NCI-H82 (cell line): ENCODE measurements around the gene UTP4.
A peak's percentile ranks its signal among the peaks of the same experiment; 100 is the strongest.
"Not testable (repeated sequence)": the region's sequence is repeated elsewhere in the genome, so short reads cannot be mapped to it uniquely, and the experiment has no call there.

ENCODE experiments used
- DNase-seq: peaks from one replicate; lab custom pipeline; 2025; lab: John Stamatoyannopoulos, UW

UTP4 gene

GRCh38 chr16:69110406-69110805, 22.0 kb upstream of the UTP4 start:
- peak; percentile 85 for DNase-seq

GRCh38 chr16:69111216-69111875, 21.1 kb upstream of the UTP4 start:
- no peak for DNase-seq

- DNase-seq, result no peak
These were observed 20.6 kb upstream of the UTP4 start for GRCh38 chr16:69111876-69112230.

- DNase-seq, result peak; percentile 76
These were observed 19.9 kb upstream of the UTP4 start for GRCh38 chr16:69112285-69113129.

- DNase-seq, result no peak
These were observed 19.2 kb upstream of the UTP4 start for GRCh38 chr16:69113216-69113615.

- no peak for DNase-seq
These were observed 18.0 kb upstream of the UTP4 start for GRCh38 chr16:69114346-69114975.

GRCh38 chr16:69114976-69115355, 17.5 kb upstream of the UTP4 start:
- no peak for DNase-seq

GRCh38 chr16:69115361-69115760, 17.1 kb upstream of the UTP4 start:
- DNase-seq, result no peak

- DNase-seq, result no peak
These were observed 16.6 kb upstream of the UTP4 start for GRCh38 chr16:69115837-69116236.

- no peak for DNase-seq
These were observed 16.1 kb upstream of the UTP4 start for GRCh38 chr16:69116256-69116875.

GRCh38 chr16:69116906-69117305, 15.5 kb upstream of the UTP4 start:
- no peak for DNase-seq

- no peak for DNase-seq
These were observed 14.0 kb upstream of the UTP4 start for GRCh38 chr16:69118468-69118867.

GRCh38 chr16:69118994-69119393, 13.5 kb upstream of the UTP4 start:
- no peak for DNase-seq

GRCh38 chr16:69119536-69119935, 12.9 kb upstream of the UTP4 start:
- DNase-seq, result no peak

- DNase-seq, result no peak
These were observed 12.3 kb upstream of the UTP4 start for GRCh38 chr16:69120096-69120664.

GRCh38 chr16:69123910-69124309, 8.5 kb upstream of the UTP4 start:
- DNase-seq, result peak; percentile 81

GRCh38 chr16:69124406-69124805, 8.0 kb upstream of the UTP4 start:
- DNase-seq, result not testable (repeated sequence)

- not testable (repeated sequence) for DNase-seq
These were observed 7.5 kb upstream of the UTP4 start for GRCh38 chr16:69124961-69125360.

- DNase-seq, result no peak
These were observed 6.2 kb upstream of the UTP4 start for GRCh38 chr16:69126221-69126620.

- DNase-seq, result not testable (repeated sequence)
These were observed 5.6 kb upstream of the UTP4 start for GRCh38 chr16:69126801-69127200.

GRCh38 chr16:69127966-69128510, 4.4 kb upstream of the UTP4 start:
- no peak for DNase-seq

GRCh38 chr16:69130461-69130860, 2.0 kb upstream of the UTP4 start:
- peak; percentile 16 for DNase-seq
